ENCODE measurements around the gene IGF2R.

The IGF2R gene

DNA sequence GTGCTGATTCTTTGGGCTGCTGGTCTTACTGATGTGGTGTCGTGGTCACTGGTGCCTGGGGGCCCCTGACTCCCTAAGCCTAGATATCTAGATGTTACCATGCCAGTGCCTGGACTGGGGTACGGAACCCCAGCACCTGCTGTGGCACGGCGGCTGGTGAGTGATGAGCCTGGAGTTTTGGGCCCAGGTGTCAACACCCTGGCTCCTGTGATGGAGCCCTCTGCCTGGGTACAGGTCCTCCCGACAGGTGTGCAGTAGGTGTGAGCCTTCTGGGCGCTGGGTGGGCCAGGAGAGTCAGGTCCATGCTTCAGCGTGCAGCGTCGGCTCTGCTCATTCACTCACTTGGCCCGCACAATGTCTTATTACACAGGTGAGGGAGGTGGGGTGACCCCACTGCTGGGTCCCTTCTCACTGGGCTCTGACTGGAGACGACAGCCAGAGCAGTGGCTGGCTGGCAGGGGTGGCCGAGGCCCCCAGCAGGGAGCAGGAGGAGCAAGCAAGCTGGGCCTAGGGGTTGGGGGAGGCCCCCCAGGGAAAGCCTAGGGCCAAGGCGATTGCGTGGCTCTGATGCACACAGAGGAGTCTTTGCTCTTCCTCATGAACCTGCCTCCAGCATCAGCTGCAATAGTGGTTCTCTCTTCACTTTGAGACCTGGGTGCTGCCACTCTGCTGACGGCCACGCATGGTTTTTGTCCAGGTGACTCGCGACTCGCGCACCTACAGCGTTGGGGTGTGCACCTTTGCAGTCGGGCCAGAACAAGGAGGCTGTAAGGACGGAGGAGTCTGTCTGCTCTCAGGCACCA is 110.2 kb downstream of the IGF2R start:
- H3K36me3 ChIP-seq (ENCODE audit: control insufficient read depth, low read length), result peaks cover 39% of the 10 kb centered on the region
- no peaks in the 10 kb centered on the region for H3K27me3 ChIP-seq (ENCODE audit: control insufficient read depth, low read length)
- no peak overlapping the region for H3K4me2 ChIP-seq (ENCODE audit: low read length)
- no peaks in the 10 kb centered on the region for H3K79me2 ChIP-seq (ENCODE audit: control insufficient read depth, low read length)
- H3K4me1 ChIP-seq (ENCODE audit: control insufficient read depth, low read length), result no peaks in the 10 kb centered on the region
- no peaks in the 10 kb centered on the region for H3F3A ChIP-seq (ENCODE audit: control insufficient read depth, insufficient read depth)
- no peaks in the 10 kb centered on the region for H4K20me1 ChIP-seq (ENCODE audit: control insufficient read depth, insufficient read depth, low read depth, low read length)
- no peaks in the 10 kb centered on the region for H3K9me3 ChIP-seq (ENCODE audit: control insufficient read depth, insufficient read depth, low read length)
- no peak overlapping the region for H3K27ac ChIP-seq (ENCODE audit: low read depth, low read length)
- H3K4me3 ChIP-seq (ENCODE audit: low read length), result no peak overlapping the region
- H3K9me2 ChIP-seq (replicated peaks; ENCODE audit: control insufficient read depth, low read length), result no peaks in the 10 kb centered on the region
- TF ChIP-seq, protein P1, sequence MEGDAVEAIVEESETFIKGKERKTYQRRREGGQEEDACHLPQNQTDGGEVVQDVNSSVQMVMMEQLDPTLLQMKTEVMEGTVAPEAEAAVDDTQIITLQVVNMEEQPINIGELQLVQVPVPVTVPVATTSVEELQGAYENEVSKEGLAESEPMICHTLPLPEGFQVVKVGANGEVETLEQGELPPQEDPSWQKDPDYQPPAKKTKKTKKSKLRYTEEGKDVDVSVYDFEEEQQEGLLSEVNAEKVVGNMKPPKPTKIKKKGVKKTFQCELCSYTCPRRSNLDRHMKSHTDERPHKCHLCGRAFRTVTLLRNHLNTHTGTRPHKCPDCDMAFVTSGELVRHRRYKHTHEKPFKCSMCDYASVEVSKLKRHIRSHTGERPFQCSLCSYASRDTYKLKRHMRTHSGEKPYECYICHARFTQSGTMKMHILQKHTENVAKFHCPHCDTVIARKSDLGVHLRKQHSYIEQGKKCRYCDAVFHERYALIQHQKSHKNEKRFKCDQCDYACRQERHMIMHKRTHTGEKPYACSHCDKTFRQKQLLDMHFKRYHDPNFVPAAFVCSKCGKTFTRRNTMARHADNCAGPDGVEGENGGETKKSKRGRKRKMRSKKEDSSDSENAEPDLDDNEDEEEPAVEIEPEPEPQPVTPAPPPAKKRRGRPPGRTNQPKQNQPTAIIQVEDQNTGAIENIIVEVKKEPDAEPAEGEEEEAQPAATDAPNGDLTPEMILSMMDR (IDR thresholded peaks at IDR 0.05; ENCODE audit: low read depth, low read length, poor library complexity, severe bottlenecking), result no peak
- TF ChIP-seq EZH2phosphoT487 (IDR thresholded peaks at IDR 0.05; ENCODE audit: borderline replicate concordance, low read length), result no peak

DNA sequence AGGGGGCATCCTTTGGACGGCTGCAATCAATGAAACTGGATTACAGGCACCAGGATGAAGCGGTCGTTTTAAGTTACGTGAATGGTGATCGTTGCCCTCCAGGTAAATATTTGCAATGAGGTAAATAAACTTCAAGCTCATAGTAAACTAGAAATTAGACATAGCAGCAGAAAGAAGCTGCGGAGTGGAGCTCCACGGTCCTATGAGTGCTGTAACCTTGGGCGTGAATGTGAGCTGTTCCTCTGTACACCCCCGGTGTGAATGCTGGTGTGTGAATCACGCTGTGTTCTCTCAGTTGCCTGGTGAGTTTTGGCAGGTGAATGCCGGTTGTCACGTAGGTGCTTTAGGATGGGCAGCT is 110.8 kb downstream of the IGF2R start:
- no peaks in the 10 kb centered on the region for H4K20me1 ChIP-seq (ENCODE audit: control insufficient read depth, insufficient read depth, low read depth, low read length)
- no peak for TF ChIP-seq EZH2phosphoT487 (IDR thresholded peaks at IDR 0.05; ENCODE audit: borderline replicate concordance, low read length)
- TF ChIP-seq, protein P1 (IDR thresholded peaks at IDR 0.05; ENCODE audit: low read depth, low read length, poor library complexity, severe bottlenecking), result no peak

DNA sequence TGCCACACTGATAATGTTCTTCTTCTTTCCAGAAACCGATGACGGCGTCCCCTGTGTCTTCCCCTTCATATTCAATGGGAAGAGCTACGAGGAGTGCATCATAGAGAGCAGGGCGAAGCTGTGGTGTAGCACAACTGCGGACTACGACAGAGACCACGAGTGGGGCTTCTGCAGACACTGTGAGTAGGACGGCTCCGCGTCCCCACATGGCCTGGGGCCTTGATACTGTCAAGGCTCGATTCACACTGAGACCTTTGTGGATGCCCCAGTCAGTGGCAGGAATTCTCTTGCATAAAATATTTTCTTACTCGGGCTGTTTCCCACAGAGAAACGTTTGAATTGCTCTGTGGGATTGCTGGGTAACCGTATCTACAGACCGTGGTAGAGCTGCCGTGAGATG is 111.2 kb downstream of the IGF2R start:
- H3K36me3 ChIP-seq (ENCODE audit: control insufficient read depth, low read length), result peaks cover 37% of the 10 kb centered on the region
- no peak for TF ChIP-seq EZH2phosphoT487 (IDR thresholded peaks at IDR 0.05; ENCODE audit: borderline replicate concordance, low read length)
- TF ChIP-seq, protein P1 (IDR thresholded peaks at IDR 0.05; ENCODE audit: low read depth, low read length, poor library complexity, severe bottlenecking), result no peak

More for the DNA sequence above, 110.8 kb downstream of the IGF2R start:
- Histone ChIP-seq H3F3A (ENCODE audit: control insufficient read depth, insufficient read depth) (no peaks in the 10 kb centered on the region), H3K4me1 (ENCODE audit: control insufficient read depth, low read length) (no peaks in the 10 kb centered on the region), H3K27ac (ENCODE audit: low read depth, low read length) (no peak overlapping the region), H3K4me3 (ENCODE audit: low read length) (no peak overlapping the region), H3K79me2 (ENCODE audit: control insufficient read depth, low read length) (no peaks in the 10 kb centered on the region), H3K36me3 (ENCODE audit: control insufficient read depth, low read length) (peaks cover 38% of the 10 kb centered on the region), H3K4me2 (ENCODE audit: low read length) (no peak overlapping the region), H3K9me2 (replicated peaks; ENCODE audit: control insufficient read depth, low read length) (no peaks in the 10 kb centered on the region), H3K27me3 (ENCODE audit: control insufficient read depth, low read length) (no peaks in the 10 kb centered on the region), H3K9me3 (ENCODE audit: control insufficient read depth, insufficient read depth, low read length) (no peaks in the 10 kb centered on the region)

More for the DNA sequence above, 111.2 kb downstream of the IGF2R start:
- H3K27me3 ChIP-seq (ENCODE audit: control insufficient read depth, low read length), result no peaks in the 10 kb centered on the region
- no peak overlapping the region for H3K4me2 ChIP-seq (ENCODE audit: low read length)
- no peak overlapping the region for H3K27ac ChIP-seq (ENCODE audit: low read depth, low read length)
- H3K9me2 ChIP-seq (replicated peaks; ENCODE audit: control insufficient read depth, low read length), result no peaks in the 10 kb centered on the region
- no peak overlapping the region for H3K4me3 ChIP-seq (ENCODE audit: low read length)
- H3K79me2 ChIP-seq (ENCODE audit: control insufficient read depth, low read length), result no peaks in the 10 kb centered on the region
- H3K4me1 ChIP-seq (ENCODE audit: control insufficient read depth, low read length), result no peaks in the 10 kb centered on the region
- no peaks in the 10 kb centered on the region for H4K20me1 ChIP-seq (ENCODE audit: control insufficient read depth, insufficient read depth, low read depth, low read length)
- no peaks in the 10 kb centered on the region for H3F3A ChIP-seq (ENCODE audit: control insufficient read depth, insufficient read depth)
- H3K9me3 ChIP-seq (ENCODE audit: control insufficient read depth, insufficient read depth, low read length), result no peaks in the 10 kb centered on the region
